Measurements from ENCODE around the gene HECTD3. TPM values are rescaled to one million over a fixed set of nuclear protein-coding genes. Genes with fewer than 3 reads are reported as not detected.

HECTD3 gene
- polyA plus RNA-seq, 1 donor (not counting 4 experiments of a cell fraction or from before 2014, with no cell fraction given), result 28.1 TPM

- dilution Hi-C loops (cut with MboI; ENCODE audit: extremely low pct_ligation_motif_present, low sequenced_read_pairs), result no loop called here
- H2AFZ ChIP-seq (ENCODE audit: control insufficient read depth, low read length), result no peak overlapping the region
These were observed 5.1 kb upstream of the HECTD3 start for GRCh38 chr1:45016090-45016697.

GRCh38 chr1:45015683-45016082 is 4.6 kb upstream of the HECTD3 start:
- H3K9me3 ChIP-seq (ENCODE audit: control insufficient read depth, low read depth, low read length), result no peaks in the 10 kb centered on the region
- H4K20me1 ChIP-seq (ENCODE audit: control insufficient read depth, extremely low read depth, insufficient read depth, low read length), result no peaks in the 10 kb centered on the region
- H3K4me3 ChIP-seq (ENCODE audit: control insufficient read depth in 2 of 3, extremely low read depth in 1 of 3, insufficient read depth in 2 of 3, low read depth in 1 of 3, low read length in 3 of 3), result no peak overlapping the region
- H3K9me1 ChIP-seq (ENCODE audit: control insufficient read depth, extremely low read depth, insufficient read depth, low read length), result no peaks in the 10 kb centered on the region
- no peak overlapping the region for H3K27ac ChIP-seq (ENCODE audit: control insufficient read depth, insufficient read depth, low read length)
- TF ChIP-seq EZH2 (IDR thresholded peaks at IDR 0.05; ENCODE audit: low read length) (no peak), CTCF (optimal IDR thresholded peaks at IDR 0.05 in 1 of 3, IDR thresholded peaks at IDR 0.05 in 1 of 3, conservative IDR thresholded peaks at IDR 0.05 in 1 of 3; ENCODE audit: extremely low read depth in 1 of 3, insufficient read depth in 2 of 3, low read length in 3 of 3) (no peak)
- H2AFZ ChIP-seq (ENCODE audit: control insufficient read depth, low read length), result no peak overlapping the region
- no peak overlapping the region for H3K9ac ChIP-seq (ENCODE audit: control insufficient read depth, extremely low read depth, insufficient read depth, low read length)
- no peak for FAIRE-seq
- peaks cover 18% of the 10 kb centered on the region for H3K4me1 ChIP-seq (ENCODE audit: control insufficient read depth, extremely low read depth, insufficient read depth, low read length)
- no peak overlapping the region for H3K4me2 ChIP-seq (ENCODE audit: control insufficient read depth, extremely low read depth, insufficient read depth, low read depth, low read length)
- dilution Hi-C loops (cut with MboI; ENCODE audit: extremely low pct_ligation_motif_present, low sequenced_read_pairs), result no loop called here
- H3K36me3 ChIP-seq (ENCODE audit: control insufficient read depth in 2 of 2, extremely low read depth in 1 of 2, insufficient read depth in 2 of 2, low read length in 2 of 2), result peaks cover 10 to 11% of the 10 kb centered on the region in 2 experiments
- peaks cover 13% of the 10 kb centered on the region for H3K79me2 ChIP-seq (ENCODE audit: control insufficient read depth, insufficient read depth, low read length)
- DNase-seq (ENCODE audit: low read depth, low spot score), result no peak
- H3K27me3 ChIP-seq (ENCODE audit: control insufficient read depth, extremely low read depth, insufficient read depth, low read length), result no peaks in the 10 kb centered on the region

More at GRCh38 chr1:45016090-45016697, 5.1 kb upstream of the HECTD3 start:
- TF ChIP-seq EZH2 (IDR thresholded peaks at IDR 0.05; ENCODE audit: low read length), result no peak
- TF ChIP-seq CTCF (optimal IDR thresholded peaks at IDR 0.05 in 1 of 3, IDR thresholded peaks at IDR 0.05 in 1 of 3, conservative IDR thresholded peaks at IDR 0.05 in 1 of 3; ENCODE audit: extremely low read depth in 1 of 3, insufficient read depth in 2 of 3, low read length in 3 of 3), result no peak
- DNase-seq (ENCODE audit: low read depth, low spot score) (no peak), FAIRE-seq (no peak)
- no peak overlapping the region for H3K9ac ChIP-seq (ENCODE audit: control insufficient read depth, extremely low read depth, insufficient read depth, low read length)
- H3K4me3 ChIP-seq (ENCODE audit: control insufficient read depth in 2 of 3, extremely low read depth in 1 of 3, insufficient read depth in 2 of 3, low read depth in 1 of 3, low read length in 3 of 3), result no peak overlapping the region
- no peaks in the 10 kb centered on the region for H3K9me1 ChIP-seq (ENCODE audit: control insufficient read depth, extremely low read depth, insufficient read depth, low read length)
- H3K4me1 ChIP-seq (ENCODE audit: control insufficient read depth, extremely low read depth, insufficient read depth, low read length), result peaks cover 18% of the 10 kb centered on the region
- H3K4me2 ChIP-seq (ENCODE audit: control insufficient read depth, extremely low read depth, insufficient read depth, low read depth, low read length), result no peak overlapping the region
- no peaks in the 10 kb centered on the region for H4K20me1 ChIP-seq (ENCODE audit: control insufficient read depth, extremely low read depth, insufficient read depth, low read length)
- H3K36me3 ChIP-seq (ENCODE audit: control insufficient read depth in 2 of 2, extremely low read depth in 1 of 2, insufficient read depth in 2 of 2, low read length in 2 of 2), result peaks cover 10 to 11% of the 10 kb centered on the region in 2 experiments
- peaks cover 10% of the 10 kb centered on the region for H3K79me2 ChIP-seq (ENCODE audit: control insufficient read depth, insufficient read depth, low read length)
- H3K9me3 ChIP-seq (ENCODE audit: control insufficient read depth, low read depth, low read length), result no peaks in the 10 kb centered on the region
- no peaks in the 10 kb centered on the region for H3K27me3 ChIP-seq (ENCODE audit: control insufficient read depth, extremely low read depth, insufficient read depth, low read length)
- no peak overlapping the region for H3K27ac ChIP-seq (ENCODE audit: control insufficient read depth, insufficient read depth, low read length)

All from keratinocyte (primary cell).